GM10266 (cell line): ENCODE results near the gene RYR2.
A peak's percentile ranks its signal among the peaks of the same experiment; 100 is the strongest.

Source experiments
- DNase-seq: peaks from one replicate; pipeline ENCODE4 v3.0.0; 2012; ENCODE audit errors: extremely low spot score
- CTCF ChIP-seq: IDR thresholded peaks from 2 replicates; pipeline ENCODE4 v1.5.1; 2012; ENCODE audit warnings: mild to moderate bottlenecking, low read depth; ENCODE audit not compliant: control insufficient read depth, insufficient read depth; ENCODE audit errors: missing control alignments

RYR2 gene

GRCh38 chr1:237473854-237474253 lies 431.9 kb downstream of the RYR2 start:
- TF ChIP-seq CTCF = no peak
- no peak for DNase-seq

- DNase-seq = no peak
- TF ChIP-seq CTCF = no peak
Measured at GRCh38 chr1:237478082-237478481, 436.1 kb downstream of the RYR2 start.

GRCh38 chr1:237478842-237479241 lies 436.9 kb downstream of the RYR2 start:
- DNase-seq = no peak
- no peak for TF ChIP-seq CTCF

GRCh38 chr1:237482777-237483176 lies 440.8 kb downstream of the RYR2 start:
- no peak for DNase-seq
- no peak for TF ChIP-seq CTCF

GRCh38 chr1:237492359-237492758 lies 450.4 kb downstream of the RYR2 start:
- DNase-seq = no peak
- peak; percentile 20 for TF ChIP-seq CTCF

GRCh38 chr1:237500566-237500965 lies 458.6 kb downstream of the RYR2 start:
- DNase-seq = no peak
- no peak for TF ChIP-seq CTCF

GRCh38 chr1:237503292-237503691 lies 461.3 kb downstream of the RYR2 start:
- TF ChIP-seq CTCF = no peak
- no peak for DNase-seq

GRCh38 chr1:237507005-237507404 lies 465.0 kb downstream of the RYR2 start:
- no peak for DNase-seq

More at GRCh38 chr1:237507005-237507404, 465.0 kb downstream of the RYR2 start:
- no peak for TF ChIP-seq CTCF
